Measurements from ENCODE around the gene GJA3. TPM values are rescaled to one million over a fixed set of nuclear protein-coding genes. Genes with fewer than 3 reads are reported as not detected.

GJA3 gene
- total and polyA plus RNA-seq, 8 donors = 0.03 to 0.40 (median 0.08) TPM

DNA sequence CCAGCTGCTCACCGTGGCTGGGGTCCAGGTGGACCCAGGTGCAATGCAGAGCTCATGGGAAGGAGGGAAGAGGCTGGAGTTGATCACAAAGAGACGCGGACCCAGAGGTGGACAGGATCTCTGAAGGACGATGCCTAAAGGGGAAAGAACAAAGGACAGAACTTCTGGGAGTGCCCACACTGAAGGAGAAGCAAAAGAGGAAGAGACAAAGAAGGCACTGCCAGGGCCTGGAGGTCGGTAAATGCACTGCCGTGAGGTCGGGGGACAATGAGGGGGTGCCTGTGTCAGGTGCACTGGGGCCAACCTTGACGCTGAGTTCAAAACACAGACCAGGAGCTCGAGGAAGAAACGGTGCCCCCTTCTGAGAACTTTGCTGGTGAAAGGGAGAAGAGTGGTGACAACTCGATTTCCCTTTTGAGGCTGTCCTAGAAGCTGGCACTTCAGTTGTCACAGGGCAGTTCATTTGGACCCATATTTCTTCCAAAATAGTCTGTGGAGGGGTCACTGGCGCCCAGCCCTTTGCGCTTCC is 55.6 kb downstream of the GJA3 start:
- H3K9me3 ChIP-seq = no peaks in the 10 kb centered on the region
- H3K27ac ChIP-seq = no peak overlapping the region
- no peaks in the 10 kb centered on the region for H3K36me3 ChIP-seq
- peaks cover 0 to 4% (median 0%) of the 10 kb centered on the region in 3 donors for H3K4me1 ChIP-seq
- ATAC-seq (no peak), DNase-seq (no peak), FAIRE-seq (no peak)
- H3K4me3 ChIP-seq = no peak overlapping the region
- no peak for TF ChIP-seq CTCF (IDR thresholded peaks at IDR 0.05)
- intact Hi-C loops (cut with DNase I) = no loop called here
- H3K27me3 ChIP-seq = no peaks in the 10 kb centered on the region
- WGBS, 2 donors = 77 to 80% methylated on average over 13 of the region's 13 CpGs

GRCh38 chr13:20102525-20103180 is 58.2 kb downstream of the GJA3 start:
- 37 to 44% methylated on average over 9 of the region's 9 CpGs for WGBS, 2 donors
- no peak for ATAC-seq
- Histone ChIP-seq H3K27ac (no peak overlapping the region), H3K36me3 (no peaks in the 10 kb centered on the region), H3K4me3 (no peak overlapping the region), H3K4me1 (peaks cover 0 to 4% (median 0%) of the 10 kb centered on the region in 3 donors), H3K9me3 (no peaks in the 10 kb centered on the region), H3K27me3 (no peaks in the 10 kb centered on the region)
- no peak for FAIRE-seq
- TF ChIP-seq CTCF (IDR thresholded peaks at IDR 0.05) = no peak
- DNase-seq = no peak
- intact Hi-C loops (cut with DNase I) = no loop called here

DNA sequence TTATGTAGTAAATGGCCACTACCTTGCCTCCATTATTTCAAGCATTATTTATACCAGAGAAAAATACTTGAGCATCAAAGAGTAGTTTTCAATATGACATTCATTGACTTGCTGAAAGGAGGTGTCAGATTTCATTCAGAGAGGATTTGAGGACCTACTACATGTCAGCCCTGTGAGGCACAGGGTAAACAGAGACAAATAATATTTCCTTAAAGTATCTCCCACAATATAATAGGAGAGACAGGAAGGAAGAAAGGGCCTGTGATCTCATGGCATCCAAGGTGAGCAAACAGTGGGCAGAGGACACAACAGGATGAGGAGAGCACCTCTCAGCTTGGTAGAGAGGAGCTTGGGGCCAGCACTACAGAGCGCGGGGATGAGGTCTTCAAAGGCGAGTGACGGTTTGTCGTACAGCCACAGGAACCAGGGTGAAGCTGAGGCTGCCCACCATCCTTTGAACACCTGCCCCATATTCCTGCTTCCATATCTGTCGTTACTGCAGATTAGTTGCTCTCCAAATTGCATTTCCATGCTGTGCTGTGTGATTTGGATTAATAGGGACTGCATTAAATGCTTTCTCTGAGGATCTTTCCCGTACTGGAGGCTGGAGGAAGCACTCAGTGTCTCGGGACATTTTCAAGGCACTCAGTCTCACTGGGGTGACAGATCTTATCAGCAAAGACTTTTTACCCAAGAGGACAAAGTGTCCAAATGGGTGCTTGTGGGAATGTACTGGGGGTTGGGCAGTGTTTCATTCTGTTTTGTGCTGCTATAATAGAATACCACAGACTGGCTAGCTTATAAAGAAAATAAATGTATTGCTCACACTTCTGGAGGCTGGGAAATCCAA is 59.2 kb downstream of the GJA3 start:
- WGBS, 2 donors = 45 to 46% methylated on average over 8 of the region's 8 CpGs
- no peak for ATAC-seq
- intact Hi-C loops (cut with DNase I) = no loop called here
- peaks cover 0 to under 1% (median 0%) of the 10 kb centered on the region in 3 donors for H3K4me1 ChIP-seq
- H3K4me3 ChIP-seq = no peak overlapping the region
- TF ChIP-seq CTCF (IDR thresholded peaks at IDR 0.05) = no peak
- no peaks in the 10 kb centered on the region for H3K36me3 ChIP-seq
- DNase-seq = no peak
- H3K27ac ChIP-seq = no peak overlapping the region
- H3K9me3 ChIP-seq = no peaks in the 10 kb centered on the region
- no peaks in the 10 kb centered on the region for H3K27me3 ChIP-seq
- FAIRE-seq = no peak

GRCh38 chr13:20099319-20099718 is 61.5 kb downstream of the GJA3 start:
- Histone ChIP-seq H3K27ac (no peak overlapping the region), H3K27me3 (no peaks in the 10 kb centered on the region), H3K4me3 (no peak overlapping the region), H3K4me1 (no peaks in the 10 kb centered on the region), H3K36me3 (no peaks in the 10 kb centered on the region), H3K9me3 (no peaks in the 10 kb centered on the region)
- intact Hi-C loops (cut with DNase I) = no loop called here
- DNase-seq = no peak
- no peak for TF ChIP-seq CTCF (IDR thresholded peaks at IDR 0.05)
- WGBS, 2 donors = 63 to 66% methylated on average over 9 of the region's 9 CpGs
- no peak for ATAC-seq
- FAIRE-seq = no peak

Measured in pancreas (tissue), 10 donors.